Mesendoderm (in vitro differentiated cells): ENCODE measurements around the gene F10.

Source experiments
- DNase-seq: peaks from one replicate; pipeline ENCODE4 v3.0.0; 2013
- H2AK5ac ChIP-seq: 2 replicates; pipeline ENCODE4 v1.6.1; 2013; ENCODE audit warnings: low read length, inconsistent platforms
- H2BK120ac ChIP-seq: 2 replicates; pipeline ENCODE4 v1.6.1; 2013; ENCODE audit warnings: low read depth, mild to moderate bottlenecking, low read length, moderate library complexity, mixed read lengths
- H2BK15ac ChIP-seq: replicated peaks from 2 replicates; pipeline ENCODE4 v1.6.1; 2013; ENCODE audit warnings: low read depth, mild to moderate bottlenecking, moderate library complexity
- H2BK5ac ChIP-seq: 2 replicates; pipeline ENCODE4 v1.6.1; 2013; ENCODE audit warnings: low read length, inconsistent platforms
- H3K18ac ChIP-seq: 2 replicates; pipeline ENCODE4 v1.6.1; 2013; ENCODE audit warnings: mild to moderate bottlenecking, low read length, mixed read lengths
- H3K23ac ChIP-seq: one replicate; pipeline ENCODE4 v1.6.1; 2013; ENCODE audit warnings: low read length
- H3K27ac ChIP-seq: 2 replicates; pipeline ENCODE4 v1.5.1; 2013; ENCODE audit warnings: low read depth, mild to moderate bottlenecking, inconsistent platforms, low read length, moderate library complexity
- H3K27me3 ChIP-seq: 2 replicates; pipeline ENCODE4 v1.6.1; 2013; ENCODE audit warnings: low read length, control low read depth, mild to moderate bottlenecking, inconsistent platforms; ENCODE audit not compliant: insufficient read depth, poor library complexity
- H3K36me3 ChIP-seq: 2 replicates; pipeline ENCODE4 v1.6.1; 2013; ENCODE audit warnings: low read length, inconsistent platforms; ENCODE audit not compliant: control insufficient read depth, insufficient read depth
- H3K4ac ChIP-seq: one replicate; pipeline ENCODE4 v1.6.1; 2013; ENCODE audit warnings: low read depth, mild to moderate bottlenecking, low read length, moderate library complexity
- H3K4me1 ChIP-seq: 2 replicates; pipeline ENCODE4 v1.6.1; 2013; ENCODE audit warnings: low read depth, low read length, inconsistent platforms; ENCODE audit not compliant: control insufficient read depth
- H3K4me2 ChIP-seq: 2 replicates; pipeline ENCODE4 v1.6.1; 2013; ENCODE audit warnings: low read length
- H3K4me3 ChIP-seq: 2 replicates; pipeline ENCODE4 v1.5.1; 2013; ENCODE audit warnings: mild to moderate bottlenecking, low read length
- H3K56ac ChIP-seq: one replicate; pipeline ENCODE4 v1.6.1; 2013; ENCODE audit warnings: low read length
- H3K79me1 ChIP-seq: 2 replicates; pipeline ENCODE4 v1.6.1; 2013; ENCODE audit warnings: low read length, inconsistent platforms
- H3K79me2 ChIP-seq: 2 replicates; pipeline ENCODE4 v1.6.1; 2013; ENCODE audit warnings: mild to moderate bottlenecking, low read length; ENCODE audit not compliant: control insufficient read depth, insufficient read depth
- H3K9ac ChIP-seq: 2 replicates; pipeline ENCODE4 v1.6.1; 2013; ENCODE audit warnings: low read length, inconsistent platforms
- H4K5ac ChIP-seq: one replicate; pipeline ENCODE4 v1.6.1; 2013; ENCODE audit warnings: low read length
- H4K8ac ChIP-seq: one replicate; pipeline ENCODE4 v1.6.1; 2013; ENCODE audit warnings: low read depth, mild to moderate bottlenecking, control low read depth, low read length, moderate library complexity
- WGBS: extraction: QIAGEN DNeasy Blood & Tissue Kit; methylation state at CpG from one replicate; pipeline ENCODE4 v1.1.7; 2013; ENCODE audit warnings: low lambda C conversion rate, missing lambda C conversion rate; ENCODE audit not compliant: insufficient coverage; ENCODE audit errors: extremely low coverage; 5-methylcytosine and 5-hydroxymethylcytosine counted together

F10 gene

GRCh38 chr13:113115363-113116205 lies 7.0 kb upstream of the F10 start:
- no peak overlapping the region for H2BK5ac ChIP-seq
- no peak for DNase-seq
- no peak overlapping the region for H2AK5ac ChIP-seq
- no peaks in the 10 kb centered on the region for H3K4me1 ChIP-seq
- no peak overlapping the region for H4K8ac ChIP-seq
- no CpG with 5 or more reads among the region's 21 CpGs for WGBS
- no peak overlapping the region for H2BK120ac ChIP-seq
- H3K27ac ChIP-seq: no peak overlapping the region
- H3K4me2 ChIP-seq: no peak overlapping the region
- no peak overlapping the region for H3K18ac ChIP-seq
- no peak overlapping the region for H4K5ac ChIP-seq
- no peaks in the 10 kb centered on the region for H3K79me1 ChIP-seq
- H3K4ac ChIP-seq: no peak overlapping the region
- H3K23ac ChIP-seq: no peak overlapping the region
- no peak overlapping the region for H3K4me3 ChIP-seq
- peaks cover 4% of the 10 kb centered on the region for H3K27me3 ChIP-seq
- no peak overlapping the region for H3K56ac ChIP-seq
- no peaks in the 10 kb centered on the region for H3K36me3 ChIP-seq
- no peaks in the 10 kb centered on the region for H3K79me2 ChIP-seq
- H3K9ac ChIP-seq: no peak overlapping the region
- no peak overlapping the region for H2BK15ac ChIP-seq

DNA sequence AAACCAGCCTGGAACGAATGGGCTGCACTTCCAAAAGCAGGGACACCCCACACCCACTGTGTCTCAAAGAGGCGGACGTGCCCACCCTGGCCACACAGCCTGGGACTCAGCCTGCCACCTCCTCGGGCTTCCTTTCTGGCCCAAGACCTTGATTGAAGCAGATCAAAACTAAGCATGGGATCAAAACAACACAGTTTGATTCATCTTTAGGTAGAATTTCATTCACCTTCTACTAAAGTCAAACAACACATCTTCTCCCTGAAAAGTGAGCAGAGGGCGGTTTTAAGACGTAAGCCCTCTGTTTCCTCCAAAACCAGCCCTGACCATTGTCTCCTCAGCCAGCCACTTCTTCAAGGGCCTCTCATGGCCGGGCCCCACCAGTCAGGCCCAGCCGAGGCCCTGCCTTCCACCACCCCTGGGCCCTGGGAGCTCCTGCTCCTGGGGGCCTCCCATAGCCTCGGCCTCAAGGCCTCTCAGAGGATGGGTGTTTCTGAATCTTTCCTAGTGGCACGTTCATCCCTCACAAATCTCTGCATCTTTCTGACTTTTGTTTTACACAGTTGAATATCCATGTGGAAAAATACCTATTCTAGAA lies 6.3 kb upstream of the F10 start:
- no peaks in the 10 kb centered on the region for H3K4me1 ChIP-seq
- DNase-seq: no peak
- H3K4me3 ChIP-seq: no peak overlapping the region

GRCh38 chr13:113116871-113117271 lies 5.7 kb upstream of the F10 start:
- Histone ChIP-seq H3K79me2 (no peaks in the 10 kb centered on the region), H3K4me1 (no peaks in the 10 kb centered on the region), H2BK120ac (no peak overlapping the region), H3K36me3 (no peaks in the 10 kb centered on the region), H4K5ac (no peak overlapping the region), H2BK5ac (no peak overlapping the region), H3K23ac (no peak overlapping the region), H3K4ac (no peak overlapping the region), H3K27me3 (no peaks in the 10 kb centered on the region), H3K4me2 (no peak overlapping the region), H4K8ac (no peak overlapping the region), H3K79me1 (no peaks in the 10 kb centered on the region), H3K18ac (no peak overlapping the region), H3K4me3 (no peak overlapping the region), H2AK5ac (no peak overlapping the region), H3K56ac (no peak overlapping the region), H3K27ac (no peak overlapping the region), H2BK15ac (no peak overlapping the region), H3K9ac (no peak overlapping the region)
- WGBS: no CpG with 5 or more reads among the region's 10 CpGs
- DNase-seq: no peak

More for the DNA sequence above, 6.3 kb upstream of the F10 start:
- Histone ChIP-seq H3K23ac (no peak overlapping the region), H4K5ac (no peak overlapping the region), H3K56ac (no peak overlapping the region), H3K18ac (no peak overlapping the region), H3K36me3 (no peaks in the 10 kb centered on the region), H3K9ac (no peak overlapping the region), H3K27me3 (no peaks in the 10 kb centered on the region), H2BK120ac (no peak overlapping the region), H3K4ac (no peak overlapping the region), H3K4me2 (no peak overlapping the region), H3K79me2 (no peaks in the 10 kb centered on the region), H4K8ac (no peak overlapping the region), H3K27ac (no peak overlapping the region), H3K79me1 (no peaks in the 10 kb centered on the region), H2AK5ac (no peak overlapping the region), H2BK15ac (no peak overlapping the region), H2BK5ac (no peak overlapping the region)
- WGBS: no CpG with 5 or more reads among the region's 10 CpGs

- H2BK5ac ChIP-seq: no peak overlapping the region
- H3K23ac ChIP-seq: no peak overlapping the region
- no peak overlapping the region for H2AK5ac ChIP-seq
- H3K27me3 ChIP-seq: no peaks in the 10 kb centered on the region
- H4K5ac ChIP-seq: no peak overlapping the region
- WGBS: no CpG with 5 or more reads among the region's 26 CpGs
- H3K4me1 ChIP-seq: no peaks in the 10 kb centered on the region
- no peak overlapping the region for H3K18ac ChIP-seq
- H3K9ac ChIP-seq: no peak overlapping the region
- no peak overlapping the region for H3K4me3 ChIP-seq
- H2BK120ac ChIP-seq: no peak overlapping the region
- H3K36me3 ChIP-seq: no peaks in the 10 kb centered on the region
- no peaks in the 10 kb centered on the region for H3K79me2 ChIP-seq
- no peak overlapping the region for H3K27ac ChIP-seq
- no peak overlapping the region for H2BK15ac ChIP-seq
- H4K8ac ChIP-seq: no peak overlapping the region
- DNase-seq: peak; percentile 70
- H3K56ac ChIP-seq: no peak overlapping the region
- H3K4ac ChIP-seq: no peak overlapping the region
- no peak overlapping the region for H3K4me2 ChIP-seq
- no peaks in the 10 kb centered on the region for H3K79me1 ChIP-seq
Observed at GRCh38 chr13:113117335-113117872, 5.2 kb upstream of the F10 start.

- Histone ChIP-seq H4K8ac (no peak overlapping the region), H3K4me3 (no peak overlapping the region)
- no CpG with 5 or more reads among the region's 9 CpGs for WGBS
Observed at GRCh38 chr13:113117911-113118260, 4.7 kb upstream of the F10 start.

More at GRCh38 chr13:113117911-113118260, 4.7 kb upstream of the F10 start:
- Histone ChIP-seq H3K79me1 (no peaks in the 10 kb centered on the region), H2BK120ac (no peak overlapping the region), H3K23ac (no peak overlapping the region), H2BK5ac (no peak overlapping the region), H2AK5ac (no peak overlapping the region), H3K27ac (no peak overlapping the region), H3K4me1 (peaks cover under 1% of the 10 kb centered on the region), H3K9ac (no peak overlapping the region), H3K27me3 (no peaks in the 10 kb centered on the region), H4K5ac (no peak overlapping the region), H3K4ac (no peak overlapping the region), H2BK15ac (no peak overlapping the region), H3K18ac (no peak overlapping the region), H3K36me3 (no peaks in the 10 kb centered on the region), H3K4me2 (no peak overlapping the region), H3K56ac (no peak overlapping the region), H3K79me2 (no peaks in the 10 kb centered on the region)
- no peak for DNase-seq
